Urinary bladder (tissue), 4 donors: ENCODE data around the gene FHL5. TPM values are rescaled to one million over a fixed set of nuclear protein-coding genes. Genes with fewer than 3 reads are reported as not detected.
"Not testable (repeated sequence)": the region's sequence is repeated elsewhere in the genome, so short reads cannot be mapped to it uniquely, and the experiment has no call there.

ENCODE experiments used
- DNase-seq: peaks from one replicate; pipeline ENCODE4 v3.0.0-alpha.2; 2015; ENCODE audit errors: extremely low spot score
- H3K27ac ChIP-seq: one replicate; pipeline ENCODE4 v1.5.1; 2013; ENCODE audit warnings: low read depth, mild to moderate bottlenecking, moderate library complexity
- H3K36me3 ChIP-seq: one replicate; pipeline ENCODE4 v1.6.1; 2013; ENCODE audit warnings: mild to moderate bottlenecking, moderate library complexity; ENCODE audit not compliant: insufficient read depth
- H3K4me1 ChIP-seq: one replicate; pipeline ENCODE4 v1.6.1; 2013; ENCODE audit warnings: mild to moderate bottlenecking, moderate library complexity; ENCODE audit not compliant: insufficient read depth
- H3K4me3 ChIP-seq: one replicate; pipeline ENCODE4 v1.5.1; 2013; ENCODE audit warnings: low read depth, low read length
- WGBS: extraction: QIAGEN DNeasy Blood & Tissue Kit; methylation state at CpG from one replicate; pipeline ENCODE4 v1.1.7; 2013; 5-methylcytosine and 5-hydroxymethylcytosine counted together
- polyA plus RNA-seq: library from polyadenylated mRNA; stranded (reverse); fragments of 200-250 nt; gene quantifications from one replicate; pipeline ENCODE4 v1.2.3, GENCODE V29; 2013
- total RNA-seq: library from RNA; depleted of rRNA; stranded (reverse); fragments of >200 nt; gene quantifications from one replicate; pipeline ENCODE4 v1.2.3, GENCODE V29; 2014
- donor health status: healthy with polysubstance abuse.
- donor health status: healthy.

FHL5 gene
- total and polyA plus RNA-seq, 2 donors = 3.0 to 12.8 TPM

DNA sequence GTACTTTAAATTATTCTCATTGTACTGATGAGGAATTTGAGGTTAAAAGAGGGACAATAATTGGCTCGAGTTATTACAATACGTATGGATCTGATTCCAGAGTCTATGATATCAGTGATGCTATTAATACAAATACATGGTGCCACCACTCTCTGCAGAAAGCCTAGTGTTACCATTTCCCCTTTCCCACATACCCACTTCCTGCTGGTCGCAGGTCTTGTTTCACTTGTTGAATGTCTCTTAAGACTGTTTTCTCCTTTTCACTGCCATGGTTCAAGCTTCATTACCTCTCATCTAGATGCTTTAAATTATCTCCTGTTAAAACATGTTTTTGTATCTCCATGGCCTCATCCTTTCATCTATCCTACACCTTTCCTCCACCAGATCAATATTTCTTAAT, 62.0 kb downstream of the FHL5 start:
- no peak overlapping the region for H3K4me3 ChIP-seq
- WGBS = 65% methylated on average over 3 of the region's 3 CpGs
- no peak for DNase-seq
- no peak overlapping the region for H3K27ac ChIP-seq
- no peaks in the 10 kb centered on the region for H3K4me1 ChIP-seq
- no peaks in the 10 kb centered on the region for H3K36me3 ChIP-seq

DNA sequence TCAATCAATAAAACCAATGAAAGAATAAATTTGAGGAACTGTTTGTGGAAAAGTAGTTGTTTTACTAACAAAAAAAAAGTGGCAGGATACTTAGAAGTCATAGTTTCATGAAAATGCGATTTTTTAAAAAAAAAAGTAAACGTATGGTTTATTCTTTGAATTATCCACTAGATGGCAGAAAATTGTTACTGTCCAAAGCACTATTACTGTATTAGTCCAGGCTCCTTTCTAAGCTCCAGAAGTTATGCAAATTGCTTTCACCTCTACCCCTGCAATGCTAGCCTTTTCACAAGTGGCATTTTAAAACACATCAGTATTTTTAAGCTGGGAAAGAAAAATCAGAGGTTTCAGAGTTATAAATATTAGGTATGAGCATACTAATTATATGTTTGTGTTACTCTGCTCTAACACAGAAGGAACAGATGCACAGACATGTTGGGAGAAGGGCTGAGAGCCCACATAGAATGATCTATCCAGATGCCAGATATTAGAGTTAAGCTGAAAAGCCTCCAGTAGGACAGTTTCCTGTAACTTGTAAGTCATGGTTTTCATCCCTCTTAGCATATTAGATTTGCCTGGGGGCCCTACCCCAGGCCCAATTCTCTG, 63.9 kb downstream of the FHL5 start:
- Histone ChIP-seq H3K27ac (no peak overlapping the region), H3K4me1 (no peaks in the 10 kb centered on the region), H3K36me3 (no peaks in the 10 kb centered on the region), H3K4me3 (no peak overlapping the region)
- no peak for DNase-seq
- 9% methylated on average over 2 of the region's 2 CpGs for WGBS

DNA sequence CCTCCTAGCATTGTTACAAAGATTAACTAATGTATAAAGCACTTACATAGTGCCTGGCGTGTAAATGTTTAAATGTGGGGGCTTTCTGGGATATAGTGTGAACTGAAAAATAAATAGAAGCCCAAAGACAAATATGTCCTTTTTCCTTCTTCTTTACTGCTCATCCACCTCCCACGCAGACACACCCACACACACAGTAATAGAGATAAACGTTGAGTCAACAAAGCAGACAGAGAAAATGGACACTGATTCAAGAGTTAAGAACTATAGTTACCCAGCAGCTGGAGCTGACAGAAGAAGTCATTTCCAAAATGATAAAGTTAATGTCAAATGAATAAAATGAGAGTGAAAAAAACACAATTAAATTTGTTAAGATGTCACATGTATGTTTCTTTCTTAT, 68.3 kb downstream of the FHL5 start:
- DNase-seq = no peak
- no peak overlapping the region for H3K4me3 ChIP-seq
- WGBS = 56% methylated on average over 3 of the region's 3 CpGs
- H3K27ac ChIP-seq = no peak overlapping the region
- no peaks in the 10 kb centered on the region for H3K36me3 ChIP-seq
- no peaks in the 10 kb centered on the region for H3K4me1 ChIP-seq

DNA sequence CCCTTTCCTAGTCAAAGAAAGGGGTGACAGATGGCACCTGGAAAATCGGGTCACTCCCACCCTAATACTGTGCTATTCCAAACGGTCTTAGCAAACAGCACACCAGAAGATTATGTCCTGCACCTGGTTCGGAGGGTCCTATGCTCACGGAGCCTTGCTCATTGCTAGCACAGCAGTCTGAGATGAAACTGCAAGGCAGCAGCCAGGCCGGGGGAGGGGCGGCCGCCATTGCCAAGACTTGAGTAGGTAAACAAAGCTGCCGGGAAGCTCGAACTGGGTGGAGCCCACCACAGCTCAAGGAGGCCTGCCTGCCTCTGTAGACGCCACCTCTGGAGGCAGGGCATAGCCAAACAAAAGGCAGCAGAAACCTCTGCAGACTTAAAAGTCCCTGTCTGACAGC, 75.1 kb downstream of the FHL5 start:
- not testable (repeated sequence) for H3K4me3 ChIP-seq, DNase-seq, H3K4me1 ChIP-seq, H3K27ac ChIP-seq, H3K36me3 ChIP-seq
- WGBS = 57% methylated on average over 10 of the region's 10 CpGs

DNA sequence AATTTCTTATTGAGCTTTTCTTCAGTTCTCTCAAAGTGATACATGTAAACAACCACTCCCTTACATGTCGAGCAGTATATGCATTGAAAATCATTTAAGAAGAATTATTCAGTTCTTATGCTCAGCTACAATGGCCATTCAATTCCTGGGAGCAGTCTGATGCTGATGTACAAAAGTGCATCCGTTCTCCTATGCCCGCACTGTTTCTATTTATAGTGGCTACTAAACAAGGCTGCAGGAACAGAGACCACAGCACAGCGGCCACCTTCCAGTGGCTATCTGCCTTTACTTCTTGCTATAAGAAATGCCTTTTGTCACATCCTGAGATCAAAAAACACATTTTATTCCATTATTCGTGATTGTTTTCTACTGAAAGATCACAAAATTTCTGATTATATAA, 82.2 kb downstream of the FHL5 start:
- no peak overlapping the region for H3K27ac ChIP-seq
- no peak for DNase-seq
- no peaks in the 10 kb centered on the region for H3K36me3 ChIP-seq
- H3K4me1 ChIP-seq = no peaks in the 10 kb centered on the region
- 54% methylated on average over 5 of the region's 5 CpGs for WGBS
- H3K4me3 ChIP-seq = no peak overlapping the region

DNA sequence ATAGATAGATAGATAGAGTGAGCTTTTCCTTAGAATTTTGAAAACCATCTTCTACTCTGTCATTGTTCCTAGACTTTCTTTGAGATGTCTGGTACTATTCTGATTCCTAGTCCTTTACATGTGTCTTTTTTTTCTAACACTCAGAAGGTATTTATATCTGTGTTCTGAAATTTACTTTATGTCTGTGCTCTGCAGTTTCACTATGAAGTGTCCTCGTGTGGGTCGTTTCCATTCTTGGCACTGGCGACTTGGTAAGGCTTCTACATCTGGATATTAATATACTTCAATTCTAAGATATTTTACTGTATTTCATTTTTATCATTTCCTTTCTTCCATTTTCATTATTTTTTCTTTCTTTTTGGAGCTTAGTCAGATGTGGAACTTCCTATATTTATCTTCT, 87.0 kb downstream of the FHL5 start:
- Histone ChIP-seq H3K27ac (no peak overlapping the region), H3K36me3 (no peaks in the 10 kb centered on the region), H3K4me1 (no peaks in the 10 kb centered on the region), H3K4me3 (no peak overlapping the region)
- WGBS = 65% methylated on average over 3 of the region's 3 CpGs
- no peak for DNase-seq

DNA sequence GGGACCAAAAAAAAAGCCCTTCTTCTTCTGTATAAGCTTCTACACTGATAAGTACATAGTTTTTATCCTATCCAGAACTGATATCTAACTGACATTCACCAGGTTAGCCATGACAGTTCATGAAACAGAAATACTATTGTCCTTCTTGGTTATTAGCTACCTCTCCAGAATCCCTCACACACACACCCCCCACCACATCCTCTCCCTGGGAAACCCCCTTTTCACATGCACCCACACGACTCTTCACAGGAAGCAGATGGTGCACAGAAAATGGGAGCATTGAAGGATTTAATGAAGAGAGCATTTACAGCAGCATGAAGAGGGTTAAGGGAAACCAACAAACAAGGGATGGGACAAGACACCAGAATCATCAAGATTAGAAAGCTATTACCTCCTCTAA, 88.9 kb downstream of the FHL5 start:
- Histone ChIP-seq H3K27ac (no peak overlapping the region), H3K4me3 (no peak overlapping the region), H3K36me3 (no peaks in the 10 kb centered on the region), H3K4me1 (no peaks in the 10 kb centered on the region)
- WGBS = 27% methylated on average over 1 of the region's 1 CpG
- DNase-seq = no peak

DNA sequence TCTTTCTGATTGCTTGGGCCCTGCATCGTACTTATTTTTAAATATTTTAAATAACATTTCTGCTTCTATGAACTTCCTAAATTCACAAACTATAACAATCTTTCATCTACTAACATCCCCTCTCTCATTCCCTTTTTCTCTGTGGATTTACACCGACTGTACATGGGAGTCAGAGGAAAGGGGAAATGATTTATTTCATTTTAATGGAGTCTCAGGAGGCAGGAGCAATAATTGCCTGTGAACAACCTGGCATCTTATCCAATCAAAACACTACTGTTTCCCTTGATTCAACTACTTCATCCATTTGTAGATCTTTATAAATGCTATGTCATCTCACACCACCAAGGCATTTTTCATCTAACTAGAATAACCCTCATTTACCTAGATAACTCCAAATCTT, 89.6 kb downstream of the FHL5 start:
- WGBS = 74% methylated on average over 2 of the region's 2 CpGs

DNA sequence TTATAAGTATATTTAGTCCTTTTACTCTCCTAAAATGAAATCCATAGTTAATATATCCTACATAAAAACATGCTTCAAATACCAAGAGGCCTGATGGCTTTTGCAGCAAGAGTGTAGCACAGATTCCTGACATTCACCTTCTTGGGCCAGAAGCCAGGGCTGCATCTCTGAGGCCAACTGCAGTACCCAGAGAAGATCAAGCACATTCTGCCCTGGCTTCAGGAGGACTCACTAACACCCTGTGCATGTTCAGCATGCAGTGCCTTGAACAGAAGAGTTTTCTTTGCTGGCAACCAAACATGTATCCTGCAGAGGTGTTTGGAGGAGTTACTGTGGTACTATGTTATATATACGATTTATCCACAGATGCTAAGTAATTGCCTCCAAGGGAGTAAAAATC, 90.3 kb downstream of the FHL5 start:
- no peak overlapping the region for H3K27ac ChIP-seq
- DNase-seq = no peak
- no peaks in the 10 kb centered on the region for H3K4me1 ChIP-seq
- 88% methylated on average over 1 of the region's 1 CpG for WGBS
- no peak overlapping the region for H3K4me3 ChIP-seq
- no peaks in the 10 kb centered on the region for H3K36me3 ChIP-seq

More for the DNA sequence above, 89.6 kb downstream of the FHL5 start:
- no peak for DNase-seq
- no peaks in the 10 kb centered on the region for H3K4me1 ChIP-seq
- H3K27ac ChIP-seq = no peak overlapping the region
- H3K36me3 ChIP-seq = no peaks in the 10 kb centered on the region
- no peak overlapping the region for H3K4me3 ChIP-seq

DNA sequence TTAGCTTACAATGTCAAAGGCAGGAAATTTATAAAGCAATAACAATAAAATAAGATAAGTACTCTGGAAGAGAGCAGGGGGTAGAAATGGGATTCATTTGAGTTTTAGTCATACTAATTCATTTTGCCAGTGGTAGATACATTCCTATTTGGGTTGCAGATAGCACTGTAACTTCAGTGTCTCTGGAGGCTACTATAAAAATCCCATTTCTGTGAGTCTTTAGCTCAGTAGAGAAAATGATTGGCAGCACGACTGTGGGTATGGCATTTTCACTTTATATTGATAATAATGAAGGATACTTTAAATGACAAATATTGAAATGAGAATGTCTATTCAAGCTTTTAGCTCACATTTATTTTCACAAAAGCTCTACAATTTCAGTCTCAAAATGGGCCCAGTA, 93.6 kb downstream of the FHL5 start:
- no peaks in the 10 kb centered on the region for H3K4me1 ChIP-seq
- DNase-seq = no peak
- WGBS = 81% methylated on average over 1 of the region's 1 CpG
- no peak overlapping the region for H3K27ac ChIP-seq
- H3K4me3 ChIP-seq = no peak overlapping the region
- H3K36me3 ChIP-seq = no peaks in the 10 kb centered on the region

DNA sequence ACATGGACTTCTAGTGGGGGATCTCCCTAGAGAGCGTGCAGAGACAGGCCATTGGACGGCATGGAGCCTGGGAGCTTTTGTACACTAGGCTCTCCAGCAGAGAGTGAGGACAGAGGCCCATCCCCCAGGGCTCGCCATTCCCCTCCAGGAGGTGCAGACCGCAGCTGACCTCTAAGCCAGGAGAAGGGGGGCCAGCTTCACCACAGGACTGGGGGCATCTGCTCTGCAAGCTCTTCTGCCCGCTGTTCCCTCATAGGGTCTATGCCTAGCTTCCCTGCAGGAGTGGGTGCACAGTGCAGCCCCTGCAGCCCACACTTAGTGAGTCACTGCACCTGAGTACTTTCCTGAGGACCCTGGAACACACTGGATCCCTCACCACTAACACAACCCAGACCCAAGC, 94.4 kb downstream of the FHL5 start:
- WGBS = 73% methylated on average over 5 of the region's 5 CpGs
- H3K4me1 ChIP-seq = no peaks in the 10 kb centered on the region
- DNase-seq = no peak
- H3K27ac ChIP-seq = no peak overlapping the region
- no peaks in the 10 kb centered on the region for H3K36me3 ChIP-seq
- H3K4me3 ChIP-seq = no peak overlapping the region

DNA sequence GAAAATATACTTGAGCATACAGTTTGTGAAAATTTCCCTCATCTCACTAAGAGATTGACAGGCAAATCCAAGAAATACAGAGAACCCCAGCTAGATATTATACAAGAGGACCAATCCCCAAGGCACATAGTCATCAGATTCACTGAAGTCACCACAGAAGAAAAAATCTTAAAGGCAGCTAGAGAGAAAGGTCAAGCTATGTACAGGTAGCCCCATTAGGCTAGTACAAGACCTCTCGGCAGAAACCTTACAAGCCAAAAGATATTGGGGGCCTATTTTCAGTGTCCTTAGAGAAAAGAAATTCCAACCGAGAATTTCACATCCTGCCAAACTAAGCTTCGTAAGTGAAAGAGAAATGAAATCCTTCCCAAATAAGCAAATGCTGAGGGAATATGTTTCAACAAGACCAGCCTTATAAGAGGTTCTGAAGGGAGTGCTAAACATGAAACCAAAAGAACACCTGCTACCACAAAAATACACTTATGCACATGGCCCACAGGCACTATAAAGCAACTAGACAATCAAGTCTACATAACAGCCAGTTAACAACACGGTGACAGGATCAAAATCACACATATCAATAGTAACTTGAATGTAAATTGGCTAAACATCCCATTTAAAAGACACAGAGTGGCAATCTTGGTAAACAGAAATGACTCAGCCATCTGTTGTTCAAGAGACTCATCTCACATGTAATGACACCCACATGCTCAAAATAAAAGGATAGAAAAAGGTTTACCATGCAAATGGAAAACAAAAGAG, 96.3 kb downstream of the FHL5 start:
- Histone ChIP-seq H3K27ac (no peak overlapping the region), H3K4me1 (no peaks in the 10 kb centered on the region), H3K4me3 (no peak overlapping the region), H3K36me3 (no peaks in the 10 kb centered on the region)
- no peak for DNase-seq
- WGBS = 83% methylated on average over 4 of the region's 4 CpGs
